PC-3 (cell line): ENCODE results near the gene IBA57. TPM values are rescaled to one million over a fixed set of nuclear protein-coding genes. Genes with fewer than 3 reads are reported as not detected.
"Not testable (repeated sequence)": the region's sequence is repeated elsewhere in the genome, so short reads cannot be mapped to it uniquely, and the experiment has no call there.

ENCODE experiments used
- ATAC-seq: fragments of 200-7000 bp; cut with Tn5 transposase; 2 replicates; pipeline ENCODE4 v1.9.1; 2020; ENCODE audit warnings: mild to moderate bottlenecking, moderate library complexity
- BruUV-seq: library from RNA; stranded (reverse); fragments of 400-500 nt; replicated peaks from 2 replicates; lab custom pipeline; 2021; lab: Mats Ljungman, UMichigan
- CTCF ChIA-PET: fragments of 300-600 bp; sonication (Branson Sonifier 250); formaldehyde crosslinking; loops from one replicate; lab custom pipeline; 2022; ENCODE audit warnings: antibody characterized with exemption; lab: Charles Lee
- POLR2A ChIA-PET: fragments of 300-600 bp; sonication (Branson Sonifier 250); formaldehyde crosslinking; loops from one replicate; lab custom pipeline; 2022; ENCODE audit warnings: antibody characterized with exemption; ENCODE audit not compliant: unreplicated experiment; lab: Charles Lee
- DNase-seq: peaks from one replicate; pipeline ENCODE4 v3.0.0-alpha.2; 2015
- H2AFZ ChIP-seq: fragments of 300-600 bp; sonication (generic); 2 replicates; pipeline ENCODE4 v1.6.0; 2016; ENCODE audit warnings: antibody characterized with exemption, low read length
- H3F3A ChIP-seq: fragments of 300-600 bp; sonication (generic); one replicate; pipeline ENCODE4 v1.6.0; 2017; ENCODE audit warnings: antibody characterized with exemption, low read length, control low read depth, mild to moderate bottlenecking; ENCODE audit not compliant: unreplicated experiment
- H3K27ac ChIP-seq: fragments of 300-600 bp; sonication (generic); 2 replicates; pipeline ENCODE4 v1.5.1; 2016; ENCODE audit warnings: mild to moderate bottlenecking, low read length
- H3K27me3 ChIP-seq: fragments of 300-600 bp; sonication (generic); 2 replicates; pipeline ENCODE4 v1.6.1; 2016; ENCODE audit warnings: low read length, mixed read lengths
- H3K36me3 ChIP-seq: fragments of 300-600 bp; sonication (generic); 2 replicates; pipeline ENCODE4 v1.6.1; 2016; ENCODE audit warnings: low read depth, mixed run types, low read length, mixed read lengths
- H3K4me1 ChIP-seq: fragments of 300-600 bp; sonication (generic); 2 replicates; pipeline ENCODE4 v1.5.1; 2016; ENCODE audit warnings: low read length; ENCODE audit not compliant: insufficient read depth
- H3K4me2 ChIP-seq: fragments of 300-600 bp; sonication (generic); 2 replicates; pipeline ENCODE4 v1.6.0; 2016; ENCODE audit warnings: low read length
- H3K4me3 ChIP-seq: fragments of 300-600 bp; sonication (generic); 2 replicates; pipeline ENCODE4 v1.5.1; 2016; ENCODE audit warnings: mild to moderate bottlenecking, low read length, mixed read lengths
- H3K79me2 ChIP-seq: fragments of 300-600 bp; sonication (generic); 2 replicates; pipeline ENCODE4 v1.6.1; 2017; ENCODE audit warnings: low read length, mixed read lengths
- H3K9ac ChIP-seq: fragments of 300-600 bp; sonication (generic); 2 replicates; pipeline ENCODE4 v1.6.0; 2016; ENCODE audit warnings: mild to moderate bottlenecking, low read length
- H3K9me2 ChIP-seq: fragments of 300-600 bp; sonication (generic); replicated peaks from 2 replicates; pipeline ENCODE4 v1.6.1; 2016; ENCODE audit warnings: mixed run types, low read length, mixed read lengths
- H3K9me3 ChIP-seq: fragments of 300-600 bp; sonication (generic); 2 replicates; pipeline ENCODE4 v1.6.1; 2016; ENCODE audit warnings: low read length, mixed read lengths
- H4K20me1 ChIP-seq: fragments of 300-600 bp; sonication (generic); 2 replicates; pipeline ENCODE4 v1.6.1; 2016; ENCODE audit warnings: low read length, mixed read lengths
- EZH2 ChIP-seq: fragments of 300-600 bp; sonication (generic); IDR thresholded peaks from one replicate; pipeline ENCODE4 v1.6.1; 2017; ENCODE audit warnings: antibody characterized with exemption, mild to moderate bottlenecking, low read length; ENCODE audit not compliant: unreplicated experiment
- EZH2phosphoT487 ChIP-seq: fragments of 300-600 bp; sonication (generic); IDR thresholded peaks from 2 replicates; pipeline ENCODE4 v1.6.1; 2018; ENCODE audit warnings: mild to moderate bottlenecking, antibody characterized with exemption, low read length, borderline replicate concordance
- intact Hi-C: fragments of 100-400 bp; cut with micrococcal nuclease; formaldehyde crosslinking; loops from 2 replicates; pipeline ENCODE4 v1.9.0; 2023
- total RNA-seq: library from RNA; depleted of rRNA; stranded (reverse); fragments of >200 nt; gene quantifications from 2 replicates; pipeline ENCODE4 v1.2.3, GENCODE V29; 2014
- TF ChIP-seq, protein P1 (sequence below): fragments of 300-600 bp; sonication (generic); conservative IDR thresholded peaks from 2 replicates; pipeline ENCODE4 v1.5.1; 2017; ENCODE audit warnings: antibody characterized with exemption, low read depth, mild to moderate bottlenecking, low read length

The IBA57 gene
- total RNA-seq, 1 experiment from 2014 or later: 18.3 TPM

DNA sequence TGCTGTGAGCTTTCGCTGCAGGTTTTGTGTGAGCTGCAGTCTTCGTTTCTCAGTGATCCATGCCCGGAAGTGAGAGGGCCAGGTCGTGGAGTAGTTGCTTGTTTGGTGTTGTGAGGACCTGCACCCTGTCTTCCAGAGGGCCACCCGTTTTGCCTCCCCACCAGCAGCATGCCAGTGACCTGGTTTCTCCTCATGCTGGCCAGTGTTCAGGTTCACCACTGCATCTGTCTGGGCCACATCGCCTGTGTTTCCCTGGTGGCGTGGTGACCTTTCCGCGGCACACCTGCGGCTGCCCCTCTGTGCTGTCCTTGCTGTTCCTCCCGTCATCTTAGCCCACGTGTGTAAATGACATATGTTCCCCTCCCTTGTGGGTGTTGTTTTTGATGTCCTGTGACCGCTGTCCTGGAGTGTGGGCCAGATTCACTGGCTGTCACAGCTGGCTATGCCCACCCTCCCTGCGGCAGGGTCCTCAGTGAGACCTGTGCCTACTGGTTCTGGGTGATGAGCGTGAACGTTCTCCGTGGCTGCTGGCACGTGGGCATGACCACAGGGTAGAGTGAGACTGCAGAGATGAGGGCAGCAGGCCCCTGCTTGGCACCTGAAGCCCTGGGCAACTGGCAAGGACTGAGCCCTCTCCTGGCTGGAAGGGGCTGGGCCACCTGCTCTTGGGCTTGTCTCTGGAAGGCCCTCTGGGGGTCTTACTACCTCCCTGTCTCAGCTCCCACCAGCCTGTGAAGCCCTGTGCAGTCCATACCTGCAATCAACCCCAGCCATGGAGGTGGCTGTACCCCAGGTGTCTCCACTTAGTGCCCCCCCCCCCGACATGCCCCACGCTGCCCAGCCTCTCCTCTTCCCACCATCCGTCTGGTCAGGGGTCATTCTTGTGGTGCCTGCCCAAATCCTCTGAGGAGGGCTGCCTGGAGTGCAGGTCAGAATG is 7.3 kb downstream of the IBA57 start:
- BruUV-seq: no TSS peak
- CTCF ChIA-PET: interaction anchor here (0.6 to 1.7 kb wide), 2 partner anchors 42 to 73 kb away, joined by 3 read pairs; no protein-coding TSS in a partner anchor
- POLR2A ChIA-PET: no interaction called here
- Histone ChIP-seq H3F3A (no peaks in the 10 kb centered on the region), H3K27me3 (no peaks in the 10 kb centered on the region), H3K9me2 (no peaks in the 10 kb centered on the region), H3K36me3 (no peaks in the 10 kb centered on the region), H3K27ac (no peak overlapping the region), H3K4me1 (peaks cover 7% of the 10 kb centered on the region), H3K4me2 (peak overlapping the region; percentile 67), H3K9ac (no peak overlapping the region), H3K4me3 (no peak overlapping the region), H3K79me2 (peaks cover 21% of the 10 kb centered on the region), H4K20me1 (peaks cover 4% of the 10 kb centered on the region; the same call in 1 of the 2 replicates), H3K9me3 (no peaks in the 10 kb centered on the region), H2AFZ (no peak overlapping the region)
- intact Hi-C loops: no loop called here
- TF ChIP-seq EZH2phosphoT487 (no peak), EZH2 (no peak)
- DNase-seq (no peak), ATAC-seq (no peak; the same call in 1 of the 2 replicates)

DNA sequence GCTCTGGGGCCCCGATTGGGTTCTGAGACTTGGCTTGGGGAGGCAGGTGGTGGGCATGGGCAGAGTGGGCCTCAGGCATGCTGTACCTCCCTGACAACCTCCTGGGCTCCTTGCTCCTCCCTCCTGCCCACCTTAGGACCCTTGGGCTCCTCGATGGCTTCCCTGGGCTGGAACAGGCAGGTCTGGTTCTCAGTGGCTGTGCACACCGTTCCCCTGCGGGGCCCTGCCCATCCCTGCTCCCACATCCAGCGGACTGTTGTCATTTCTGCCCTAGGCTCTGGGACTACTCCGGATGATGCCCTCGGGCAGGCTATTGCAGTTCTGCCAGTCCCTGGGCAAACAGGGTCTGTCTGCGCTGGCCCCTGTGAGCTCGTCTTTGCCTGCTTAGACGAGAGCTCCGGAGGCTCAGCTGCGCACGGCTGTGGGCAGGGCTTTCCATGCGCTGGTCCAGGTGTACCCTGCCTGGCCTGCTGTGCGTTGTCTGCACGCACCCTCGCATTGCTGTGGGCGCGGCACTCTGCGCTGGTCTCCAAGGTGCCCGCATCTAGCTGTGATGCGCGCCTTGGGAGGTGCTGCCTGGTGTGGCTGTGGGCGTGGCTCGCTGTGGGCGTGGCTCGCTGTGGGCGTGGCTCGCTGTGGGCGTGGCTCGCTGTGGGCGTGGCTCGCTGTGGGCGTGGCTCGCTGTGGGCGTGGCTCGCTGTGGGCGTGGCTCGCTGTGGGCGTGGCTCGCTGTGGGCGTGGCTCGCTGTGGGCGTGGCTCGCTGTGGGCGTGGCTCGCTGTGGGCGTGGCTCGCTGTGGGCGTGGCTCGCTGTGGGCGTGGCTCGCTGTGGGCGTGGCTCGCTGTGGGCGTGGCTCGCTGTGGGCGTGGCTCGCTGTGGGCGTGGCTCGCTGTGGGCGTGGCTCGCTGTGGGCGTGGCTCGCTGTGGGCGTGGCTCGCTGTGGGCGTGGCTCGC is 8.2 kb downstream of the IBA57 start:
- H2AFZ ChIP-seq, H3K9me3 ChIP-seq, H3K4me1 ChIP-seq, H4K20me1 ChIP-seq, H3K36me3 ChIP-seq, H3F3A ChIP-seq, intact Hi-C loops, BruUV-seq, H3K9ac ChIP-seq, H3K27ac ChIP-seq, H3K9me2 ChIP-seq, H3K27me3 ChIP-seq: not testable (repeated sequence)
- Histone ChIP-seq H3K79me2 (peaks cover 11% of the 10 kb centered on the region), H3K4me2 (peak overlapping the region; percentile 67), H3K4me3 (peak overlapping the region; percentile 43)
- ChIA-PET CTCF (interaction anchor here (0.6 to 1.7 kb wide), 2 partner anchors 43 to 74 kb away, joined by 3 read pairs; no protein-coding TSS in a partner anchor), POLR2A (interaction anchor here (0.8 kb wide), 1 partner anchor 9 kb away, joined by 11 read pairs; the partner anchor contains the start of gene IBA57)
- peak; percentile 86 for ATAC-seq
- DNase-seq: peak; percentile 79

DNA sequence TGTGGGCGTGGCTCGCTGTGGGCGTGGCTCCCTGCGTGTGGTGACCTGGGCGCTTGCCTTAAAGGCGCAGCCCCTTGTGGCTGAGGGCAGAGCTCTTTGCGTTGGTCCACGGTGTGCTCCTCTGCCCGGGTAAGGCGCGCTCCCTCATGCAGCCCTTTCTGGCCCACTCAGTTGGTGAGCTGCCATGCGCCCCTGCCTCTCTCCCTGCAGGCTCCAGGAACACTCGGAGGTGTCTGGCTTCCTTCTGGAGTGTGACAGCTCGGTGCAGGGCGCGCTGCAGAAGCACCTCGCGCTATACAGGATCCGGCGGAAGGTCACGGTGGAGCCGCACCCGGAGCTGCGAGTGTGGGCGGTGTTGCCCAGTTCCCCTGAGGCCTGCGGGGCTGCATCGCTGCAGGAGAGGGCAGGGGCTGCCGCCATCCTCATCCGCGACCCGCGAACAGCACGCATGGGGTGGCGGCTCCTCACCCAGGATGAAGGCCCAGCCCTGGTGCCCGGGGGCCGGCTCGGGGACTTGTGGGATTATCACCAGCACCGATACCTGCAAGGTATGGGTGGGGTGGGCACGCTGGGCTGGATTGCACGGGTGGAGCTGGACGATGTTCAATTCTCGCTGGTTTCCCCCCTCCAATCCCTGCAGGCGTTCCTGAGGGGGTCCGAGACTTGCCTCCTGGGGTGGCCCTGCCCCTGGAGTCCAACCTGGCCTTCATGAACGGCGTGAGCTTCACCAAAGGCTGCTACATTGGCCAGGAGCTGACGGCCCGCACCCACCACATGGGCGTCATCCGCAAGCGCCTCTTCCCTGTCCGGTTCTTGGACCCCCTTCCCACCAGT is 9.1 kb downstream of the IBA57 start:
- H4K20me1 ChIP-seq: peaks cover 4% of the 10 kb centered on the region; the same call in 1 of the 2 replicates
- H3K9ac ChIP-seq: no peak overlapping the region
- H2AFZ ChIP-seq: no peak overlapping the region
- ATAC-seq (peak; percentile 58), DNase-seq (peak; percentile 51)
- peaks cover 7% of the 10 kb centered on the region for H3K4me1 ChIP-seq
- intact Hi-C loops: no loop called here
- no peaks in the 10 kb centered on the region for H3K36me3 ChIP-seq
- H3K27me3 ChIP-seq: no peaks in the 10 kb centered on the region
- no peak overlapping the region for H3K27ac ChIP-seq
- ChIA-PET CTCF (interaction anchor here (1.7 kb wide), 1 partner anchor 44 kb away, joined by 3 read pairs; no protein-coding TSS in a partner anchor), POLR2A (interaction anchor here (0.8 kb wide), 1 partner anchor 9 kb away, joined by 11 read pairs; the partner anchor contains the start of gene IBA57)
- BruUV-seq: no TSS peak
- no peaks in the 10 kb centered on the region for H3K9me2 ChIP-seq
- H3K9me3 ChIP-seq: no peaks in the 10 kb centered on the region
- H3K4me3 ChIP-seq: no peak overlapping the region
- no peaks in the 10 kb centered on the region for H3F3A ChIP-seq
- TF ChIP-seq, protein P1, sequence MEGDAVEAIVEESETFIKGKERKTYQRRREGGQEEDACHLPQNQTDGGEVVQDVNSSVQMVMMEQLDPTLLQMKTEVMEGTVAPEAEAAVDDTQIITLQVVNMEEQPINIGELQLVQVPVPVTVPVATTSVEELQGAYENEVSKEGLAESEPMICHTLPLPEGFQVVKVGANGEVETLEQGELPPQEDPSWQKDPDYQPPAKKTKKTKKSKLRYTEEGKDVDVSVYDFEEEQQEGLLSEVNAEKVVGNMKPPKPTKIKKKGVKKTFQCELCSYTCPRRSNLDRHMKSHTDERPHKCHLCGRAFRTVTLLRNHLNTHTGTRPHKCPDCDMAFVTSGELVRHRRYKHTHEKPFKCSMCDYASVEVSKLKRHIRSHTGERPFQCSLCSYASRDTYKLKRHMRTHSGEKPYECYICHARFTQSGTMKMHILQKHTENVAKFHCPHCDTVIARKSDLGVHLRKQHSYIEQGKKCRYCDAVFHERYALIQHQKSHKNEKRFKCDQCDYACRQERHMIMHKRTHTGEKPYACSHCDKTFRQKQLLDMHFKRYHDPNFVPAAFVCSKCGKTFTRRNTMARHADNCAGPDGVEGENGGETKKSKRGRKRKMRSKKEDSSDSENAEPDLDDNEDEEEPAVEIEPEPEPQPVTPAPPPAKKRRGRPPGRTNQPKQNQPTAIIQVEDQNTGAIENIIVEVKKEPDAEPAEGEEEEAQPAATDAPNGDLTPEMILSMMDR: no peak
- TF ChIP-seq EZH2phosphoT487: no peak
- TF ChIP-seq EZH2: no peak
- 0 out of 2 replicates have a peak, but pooled peaks cover 8% of the 10 kb centered on the region for H3K79me2 ChIP-seq
- H3K4me2 ChIP-seq: no peak overlapping the region
